Activated CD8-positive, alpha-beta memory T cell treated with anti-CD3 and anti-CD28 coated beads for 24 hours (primary cell): Measurements from ENCODE around the gene ZNF451.

Experiments
- DNase-seq: peaks from one replicate; pipeline ENCODE4 v3.0.0-alpha.2; 2020

ZNF451 gene

GRCh38 chr6:57097596-57097995, 7.6 kb downstream of the ZNF451 start:
- DNase-seq = no peak

GRCh38 chr6:57102976-57103375, 13.0 kb downstream of the ZNF451 start:
- no peak for DNase-seq

GRCh38 chr6:57104336-57104735, 14.3 kb downstream of the ZNF451 start:
- DNase-seq = no peak

DNA sequence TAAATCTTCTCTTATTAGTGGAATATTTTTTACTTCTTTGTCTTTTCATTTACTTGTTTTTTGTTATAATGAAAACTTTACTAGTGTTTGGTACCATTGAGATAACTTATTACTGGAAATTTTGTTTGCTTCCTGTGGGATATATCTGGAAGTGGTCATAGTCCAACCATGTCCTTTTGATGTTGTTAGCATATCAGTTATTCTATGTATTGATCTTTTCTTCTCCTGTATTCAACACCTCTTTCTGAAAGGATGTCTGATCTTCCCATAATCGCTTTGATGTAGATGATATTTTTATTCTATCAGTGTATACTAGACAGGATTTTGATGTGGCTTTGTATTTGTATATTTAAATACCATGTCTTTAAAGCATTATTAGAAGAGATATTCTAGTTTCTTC, 17.0 kb downstream of the ZNF451 start:
- no peak for DNase-seq

GRCh38 chr6:57108691-57109090, 18.7 kb downstream of the ZNF451 start:
- DNase-seq = no peak

GRCh38 chr6:57109880-57110279, 19.9 kb downstream of the ZNF451 start:
- no peak for DNase-seq

- no peak for DNase-seq
Observed at GRCh38 chr6:57113105-57113504, 23.1 kb downstream of the ZNF451 start.

GRCh38 chr6:57116776-57117175, 26.8 kb downstream of the ZNF451 start:
- DNase-seq = no peak

DNA sequence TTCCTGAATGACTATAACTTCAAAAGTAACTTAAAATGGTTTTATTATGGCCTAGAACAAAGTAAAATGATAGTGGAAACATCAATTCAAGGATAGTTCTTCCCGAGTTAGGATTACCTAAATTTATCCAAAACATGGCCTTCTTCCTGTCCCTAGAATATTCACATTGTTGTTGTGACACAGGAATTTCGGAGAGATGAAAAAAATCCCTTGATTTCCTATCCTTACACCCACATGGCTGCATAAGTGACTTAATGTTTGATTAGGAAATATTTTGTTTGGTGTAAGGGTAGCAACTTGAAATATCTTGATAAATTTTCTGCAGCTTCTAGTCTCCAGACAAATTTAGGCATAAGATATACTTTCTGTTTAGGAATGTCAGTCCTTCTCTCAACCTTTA, 27.8 kb downstream of the ZNF451 start:
- no peak for DNase-seq

- no peak for DNase-seq
Observed at GRCh38 chr6:57123111-57123510, 33.1 kb downstream of the ZNF451 start.

DNA sequence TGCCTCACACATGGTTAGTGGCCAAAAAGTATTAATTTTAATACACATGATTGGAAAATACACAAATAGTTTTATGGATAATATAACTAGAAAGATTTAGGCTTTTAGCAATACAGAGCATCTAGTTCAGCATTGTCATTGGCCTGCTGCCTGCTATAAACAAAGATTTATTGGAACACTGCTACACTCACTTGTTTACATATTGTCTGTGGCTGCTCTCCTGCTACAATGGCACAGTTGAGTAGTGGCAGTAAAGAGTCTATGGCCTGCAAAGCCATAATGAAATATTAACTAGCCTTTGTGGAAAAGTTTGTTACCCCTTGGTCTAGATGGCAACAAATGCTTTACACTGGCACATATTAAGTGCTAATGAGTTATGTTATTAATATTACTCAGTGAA, 37.8 kb downstream of the ZNF451 start:
- DNase-seq = no peak

GRCh38 chr6:57130661-57131177, 40.7 kb downstream of the ZNF451 start:
- DNase-seq = no peak

GRCh38 chr6:57134954-57135353, 45.0 kb downstream of the ZNF451 start:
- DNase-seq = no peak

- DNase-seq = no peak
Observed at GRCh38 chr6:57135885-57136284, 45.9 kb downstream of the ZNF451 start.

- DNase-seq = no peak
Observed at GRCh38 chr6:57137350-57137749, 47.4 kb downstream of the ZNF451 start.

- DNase-seq = no peak
Observed at GRCh38 chr6:57138026-57138425, 48.0 kb downstream of the ZNF451 start.

DNA sequence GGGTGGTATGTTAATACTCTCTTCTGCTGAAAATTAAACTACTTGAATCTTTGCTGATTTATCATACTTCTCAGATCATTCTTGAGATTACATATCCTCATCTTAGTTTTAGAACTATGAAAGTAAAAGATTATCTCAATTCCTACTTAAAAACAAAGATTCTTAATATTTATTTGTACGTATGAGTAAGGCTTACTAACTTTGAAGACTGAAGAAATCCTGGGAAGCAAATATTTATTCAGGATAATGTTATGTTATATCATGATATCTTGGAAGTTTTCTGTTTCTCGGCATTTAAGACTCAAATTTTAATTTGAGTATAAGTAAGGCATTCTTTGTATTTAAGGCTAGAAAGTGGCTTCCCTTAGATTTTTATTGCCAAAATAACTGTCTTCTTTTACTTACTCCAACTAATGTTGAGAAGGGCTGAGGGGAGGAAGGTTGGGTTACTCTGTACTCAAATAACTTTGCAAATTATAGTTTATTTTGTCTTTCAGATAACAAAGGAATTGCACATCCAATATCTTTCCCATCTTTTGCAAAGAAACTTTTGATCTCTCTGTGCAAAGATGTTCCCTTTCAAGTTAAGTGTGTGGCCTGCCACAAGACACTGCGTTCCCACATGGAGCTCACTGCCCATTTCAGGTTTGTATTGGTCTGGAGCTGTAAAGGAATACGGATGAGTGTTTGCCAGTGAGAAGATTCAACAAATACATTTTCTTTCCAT, 51.6 kb downstream of the ZNF451 start:
- DNase-seq = no peak

GRCh38 chr6:57142178-57142525, 52.2 kb downstream of the ZNF451 start:
- no peak for DNase-seq

GRCh38 chr6:57143690-57144089, 53.7 kb downstream of the ZNF451 start:
- DNase-seq = no peak

DNA sequence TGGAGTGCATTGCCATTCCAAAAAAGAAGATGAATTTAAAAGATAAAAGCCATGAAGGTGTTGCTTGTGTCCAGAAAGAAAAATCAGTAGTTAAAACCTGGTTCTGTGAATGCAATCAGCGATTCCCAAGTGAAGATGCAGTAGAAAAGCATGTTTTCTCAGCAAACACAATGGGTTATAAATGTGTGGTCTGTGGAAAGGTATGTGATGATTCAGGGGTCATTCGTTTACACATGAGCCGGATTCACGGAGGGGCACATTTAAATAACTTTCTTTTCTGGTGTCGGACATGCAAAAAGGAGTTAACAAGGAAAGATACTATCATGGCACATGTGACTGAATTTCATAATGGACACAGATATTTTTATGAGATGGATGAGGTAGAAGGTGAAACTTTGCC, 57.4 kb downstream of the ZNF451 start:
- DNase-seq = no peak

GRCh38 chr6:57147955-57148858, 58.2 kb downstream of the ZNF451 start:
- no peak for DNase-seq

DNA sequence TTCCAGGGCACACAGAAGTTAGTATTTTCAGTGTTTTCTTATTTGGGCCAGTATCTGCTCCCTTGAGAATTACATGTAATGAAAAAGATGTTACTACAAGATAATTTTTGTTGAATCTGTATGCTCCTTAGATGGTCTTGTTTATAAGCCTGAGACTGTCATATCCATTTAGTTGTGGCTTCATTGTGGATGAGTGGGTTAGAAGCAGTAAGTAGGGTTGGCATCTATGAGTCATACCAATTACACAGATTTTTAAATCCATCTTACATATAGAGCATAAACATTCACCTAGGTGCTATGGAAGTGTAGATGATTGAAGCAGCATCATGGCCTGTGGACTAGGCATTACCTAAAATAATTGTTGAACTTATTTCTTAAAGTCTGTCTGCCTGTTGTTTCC, 68.7 kb downstream of the ZNF451 start:
- no peak for DNase-seq

GRCh38 chr6:57159127-57159526, 69.1 kb downstream of the ZNF451 start:
- no peak for DNase-seq

DNA sequence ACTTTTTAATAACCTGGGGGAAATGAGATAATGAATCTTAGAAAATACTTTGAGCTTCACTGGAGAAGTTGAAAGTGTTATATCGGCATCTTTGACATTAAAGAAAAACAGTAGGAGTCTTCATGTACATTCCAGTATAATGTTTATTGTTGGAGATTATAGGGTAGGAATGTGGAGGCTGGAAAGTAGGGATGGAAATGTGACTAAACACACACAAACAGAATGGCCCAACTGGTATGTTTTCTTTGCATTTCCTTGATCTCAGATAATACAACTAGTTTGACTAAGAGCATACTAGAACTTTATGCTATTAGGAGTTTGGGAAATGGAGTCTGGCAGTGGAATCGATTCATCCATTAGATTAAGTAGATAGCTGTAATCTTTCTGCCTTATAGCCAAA, 72.0 kb downstream of the ZNF451 start:
- no peak for DNase-seq
